MG63 (cell line): ENCODE results near the gene DLG2. TPM values are rescaled to one million over a fixed set of nuclear protein-coding genes. Genes with fewer than 3 reads are reported as not detected.

ENCODE experiments used
- DNase-seq: peaks from one replicate; pipeline ENCODE4 v3.0.0-alpha.2; 2020
- H3K27me3 ChIP-seq: fragments of 250-450 bp; sonication (Bioruptor Pico); 2 replicates; pipeline ENCODE4 v1.5.1; 2020; ENCODE audit warnings: mild to moderate bottlenecking, moderate library complexity
- H3K36me3 ChIP-seq: fragments of 250-450 bp; sonication (Bioruptor Pico); 2 replicates; pipeline ENCODE4 v1.5.1; 2020; ENCODE audit warnings: mild to moderate bottlenecking, moderate library complexity
- H3K4me3 ChIP-seq: fragments of 250-450 bp; sonication (Bioruptor Pico); 2 replicates; pipeline ENCODE4 v1.5.1; 2020; ENCODE audit warnings: mild to moderate bottlenecking, moderate library complexity
- H3K9me3 ChIP-seq: fragments of 250-450 bp; sonication (Bioruptor Pico); 2 replicates; pipeline ENCODE4 v1.5.1; 2020; ENCODE audit warnings: mild to moderate bottlenecking, moderate library complexity
- total RNA-seq: library from RNA; depleted of rRNA; stranded (reverse); fragments of >200 nt; shearing (Covaris generic); gene quantifications from 2 replicates; pipeline ENCODE4 v1.2.3, GENCODE V29; 2014; ENCODE audit warnings: low replicate concordance

The DLG2 gene
- total RNA-seq, 1 experiment from 2014 or later: 0.10 TPM

GRCh38 chr11:83678831-83679584 lies 1948.1 kb downstream of the DLG2 start:
- Histone ChIP-seq H3K36me3 (no peaks in the 10 kb centered on the region), H3K27me3 (peaks cover 13% of the 10 kb centered on the region), H3K4me3 (no peak overlapping the region), H3K9me3 (no peaks in the 10 kb centered on the region)
- DNase-seq: no peak

- no peak for DNase-seq
- Histone ChIP-seq H3K27me3 (peaks cover 13% of the 10 kb centered on the region), H3K9me3 (no peaks in the 10 kb centered on the region), H3K4me3 (no peak overlapping the region), H3K36me3 (no peaks in the 10 kb centered on the region)
Observed at GRCh38 chr11:83677730-83678129, 1949.4 kb downstream of the DLG2 start.

GRCh38 chr11:83676056-83676601 lies 1951.0 kb downstream of the DLG2 start:
- Histone ChIP-seq H3K9me3 (no peaks in the 10 kb centered on the region), H3K36me3 (no peaks in the 10 kb centered on the region), H3K4me3 (no peak overlapping the region), H3K27me3 (peaks cover 11% of the 10 kb centered on the region)
- no peak for DNase-seq

GRCh38 chr11:83674102-83674896 lies 1952.8 kb downstream of the DLG2 start:
- H3K36me3 ChIP-seq: no peaks in the 10 kb centered on the region
- no peak for DNase-seq

GRCh38 chr11:83671289-83671688 lies 1955.9 kb downstream of the DLG2 start:
- no peaks in the 10 kb centered on the region for H3K36me3 ChIP-seq
- H3K27me3 ChIP-seq: no peaks in the 10 kb centered on the region
- no peak for DNase-seq
- H3K9me3 ChIP-seq: no peaks in the 10 kb centered on the region
- H3K4me3 ChIP-seq: no peak overlapping the region

More at GRCh38 chr11:83674102-83674896, 1952.8 kb downstream of the DLG2 start:
- H3K4me3 ChIP-seq: no peak overlapping the region
- no peaks in the 10 kb centered on the region for H3K27me3 ChIP-seq
- no peaks in the 10 kb centered on the region for H3K9me3 ChIP-seq

GRCh38 chr11:83666149-83666548 lies 1961.0 kb downstream of the DLG2 start:
- Histone ChIP-seq H3K4me3 (no peak overlapping the region), H3K36me3 (no peaks in the 10 kb centered on the region), H3K27me3 (no peaks in the 10 kb centered on the region), H3K9me3 (no peaks in the 10 kb centered on the region)
- no peak for DNase-seq

GRCh38 chr11:83663988-83664387 lies 1963.2 kb downstream of the DLG2 start:
- Histone ChIP-seq H3K27me3 (no peaks in the 10 kb centered on the region), H3K36me3 (no peaks in the 10 kb centered on the region), H3K9me3 (no peaks in the 10 kb centered on the region), H3K4me3 (no peak overlapping the region)
- DNase-seq: no peak

- H3K27me3 ChIP-seq: no peaks in the 10 kb centered on the region
- H3K9me3 ChIP-seq: no peaks in the 10 kb centered on the region
- DNase-seq: no peak
- no peak overlapping the region for H3K4me3 ChIP-seq
- H3K36me3 ChIP-seq: no peaks in the 10 kb centered on the region
Observed at GRCh38 chr11:83663446-83663845, 1963.7 kb downstream of the DLG2 start.

- Histone ChIP-seq H3K4me3 (no peak overlapping the region), H3K27me3 (no peaks in the 10 kb centered on the region), H3K36me3 (no peaks in the 10 kb centered on the region), H3K9me3 (no peaks in the 10 kb centered on the region)
- no peak for DNase-seq
Observed at GRCh38 chr11:83662494-83662893, 1964.7 kb downstream of the DLG2 start.

- Histone ChIP-seq H3K9me3 (no peaks in the 10 kb centered on the region), H3K36me3 (no peaks in the 10 kb centered on the region), H3K27me3 (no peaks in the 10 kb centered on the region), H3K4me3 (no peak overlapping the region)
- no peak for DNase-seq
Observed at GRCh38 chr11:83661491-83662350, 1965.4 kb downstream of the DLG2 start.

GRCh38 chr11:83659466-83659865 lies 1967.7 kb downstream of the DLG2 start:
- no peak overlapping the region for H3K4me3 ChIP-seq
- H3K27me3 ChIP-seq: no peaks in the 10 kb centered on the region
- DNase-seq: no peak
- no peaks in the 10 kb centered on the region for H3K9me3 ChIP-seq
- no peaks in the 10 kb centered on the region for H3K36me3 ChIP-seq

- Histone ChIP-seq H3K27me3 (no peaks in the 10 kb centered on the region), H3K4me3 (no peak overlapping the region), H3K9me3 (no peaks in the 10 kb centered on the region), H3K36me3 (no peaks in the 10 kb centered on the region)
- no peak for DNase-seq
Observed at GRCh38 chr11:83656796-83657330, 1970.3 kb downstream of the DLG2 start.

- Histone ChIP-seq H3K27me3 (no peaks in the 10 kb centered on the region), H3K4me3 (no peak overlapping the region), H3K9me3 (no peaks in the 10 kb centered on the region), H3K36me3 (no peaks in the 10 kb centered on the region)
- DNase-seq: no peak
Observed at GRCh38 chr11:83655976-83656375, 1971.2 kb downstream of the DLG2 start.

- H3K4me3 ChIP-seq: no peak overlapping the region
- DNase-seq: no peak
- H3K36me3 ChIP-seq: no peaks in the 10 kb centered on the region
- no peaks in the 10 kb centered on the region for H3K9me3 ChIP-seq
- no peaks in the 10 kb centered on the region for H3K27me3 ChIP-seq
Observed at GRCh38 chr11:83649528-83649855, 1977.7 kb downstream of the DLG2 start.

GRCh38 chr11:83648610-83649527 lies 1978.3 kb downstream of the DLG2 start:
- Histone ChIP-seq H3K9me3 (no peaks in the 10 kb centered on the region), H3K27me3 (no peaks in the 10 kb centered on the region), H3K4me3 (no peak overlapping the region), H3K36me3 (no peaks in the 10 kb centered on the region)
- no peak for DNase-seq

GRCh38 chr11:83645561-83645960 lies 1981.6 kb downstream of the DLG2 start:
- no peak for DNase-seq
- Histone ChIP-seq H3K4me3 (no peak overlapping the region), H3K9me3 (no peaks in the 10 kb centered on the region), H3K27me3 (no peaks in the 10 kb centered on the region), H3K36me3 (no peaks in the 10 kb centered on the region)
